H54 (cell line): ENCODE measurements around the gene IRAK1BP1.
"Not testable (repeated sequence)": the region's sequence is repeated elsewhere in the genome, so short reads cannot be mapped to it uniquely, and the experiment has no call there.

Experiments used
- DNase-seq: peaks from one replicate; pipeline ENCODE4 v3.0.0; 2011; ENCODE audit warnings: low spot score, mixed read lengths; ENCODE audit not compliant: insufficient read length
- FAIRE-seq: peaks from 3 replicates; lab custom pipeline; 2011; peaks lifted over from hg19 to GRCh38; lab: Jason Lieb, UNC
- POLR2A ChIP-seq: IDR thresholded peaks from 2 replicates; pipeline ENCODE4 v1.6.1; 2011; ENCODE audit warnings: low read depth, mild to moderate bottlenecking, low read length

Gene IRAK1BP1

DNA sequence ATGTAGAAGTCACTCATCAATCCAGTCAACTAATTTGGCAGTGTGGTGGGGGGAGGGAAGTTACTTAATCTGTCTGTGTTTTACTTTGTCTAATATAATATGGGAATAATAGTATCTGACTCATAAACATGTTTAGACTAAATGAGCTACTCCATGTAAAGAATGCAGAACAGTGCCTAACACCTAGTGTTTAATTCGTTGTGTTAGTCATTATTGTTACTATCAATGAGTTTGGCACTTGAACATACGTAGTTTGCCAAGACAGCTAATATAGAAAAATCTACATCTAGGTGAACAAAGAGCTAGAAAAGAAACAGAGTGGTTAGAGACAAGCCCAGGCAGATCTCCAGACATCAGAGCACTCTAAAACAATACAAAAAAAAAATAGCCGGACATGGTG is 49.1 kb downstream of the IRAK1BP1 start:
- TF ChIP-seq POLR2A, result no peak
- FAIRE-seq (no peak), DNase-seq (no peak)

DNA sequence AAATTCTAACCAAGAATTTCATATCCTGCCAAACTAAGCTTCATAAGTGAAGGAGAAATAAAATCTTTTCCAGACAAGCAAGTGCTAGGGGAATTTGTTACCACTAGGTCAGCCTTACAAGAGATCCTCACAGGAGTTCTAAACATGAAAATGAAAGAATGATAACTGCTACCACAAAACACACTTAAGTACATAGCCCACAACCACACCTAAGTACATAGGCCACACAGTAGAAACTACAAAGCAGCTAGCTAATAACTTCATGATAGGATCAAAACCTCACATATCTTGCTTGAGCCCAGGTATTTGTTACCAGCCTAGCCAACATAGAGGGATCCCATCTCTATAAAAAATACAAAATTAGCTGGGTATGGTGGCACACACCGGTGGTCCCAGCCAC is 50.4 kb downstream of the IRAK1BP1 start:
- FAIRE-seq (no peak), DNase-seq (no peak)
- TF ChIP-seq POLR2A, result no peak

DNA sequence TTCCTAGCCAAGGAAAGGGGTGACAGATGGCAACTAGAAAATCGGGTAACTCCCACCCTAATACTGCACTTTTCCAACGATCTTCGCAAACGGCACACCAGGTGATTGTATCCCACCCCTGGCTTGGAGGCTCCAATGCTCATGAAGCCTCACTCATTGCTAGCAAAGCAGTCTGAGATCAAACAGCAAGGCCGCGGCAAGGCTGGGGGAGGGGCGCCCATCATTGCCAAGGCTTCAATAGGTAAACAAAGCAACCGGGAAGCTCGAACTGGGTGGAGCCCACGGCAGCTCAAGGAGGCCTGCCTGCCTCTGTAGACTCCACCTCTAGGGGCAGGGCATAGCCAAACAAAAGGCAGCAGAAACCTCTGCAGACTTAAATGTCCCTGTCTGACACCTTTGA is 53.8 kb downstream of the IRAK1BP1 start:
- not testable (repeated sequence) for DNase-seq, FAIRE-seq

DNA sequence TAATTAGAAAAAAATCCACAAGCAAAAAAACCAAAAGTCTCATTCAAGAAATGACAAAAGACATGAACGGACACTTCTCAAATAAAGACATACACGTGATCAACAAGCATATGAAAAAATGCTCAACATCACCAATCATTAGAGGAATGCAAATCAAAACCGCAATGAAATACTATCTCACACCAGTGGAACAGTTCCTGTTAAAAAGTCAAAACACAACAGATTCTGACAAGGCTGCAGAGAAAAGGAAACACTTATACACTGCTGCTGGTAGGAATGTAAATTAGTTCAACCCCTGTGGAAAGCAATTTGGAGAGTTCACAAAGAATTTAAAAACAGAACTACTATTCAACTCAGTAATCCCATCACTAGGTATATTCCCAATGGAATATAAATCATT is 58.0 kb downstream of the IRAK1BP1 start:
- TF ChIP-seq POLR2A, result no peak
- DNase-seq (no peak), FAIRE-seq (no peak)

DNA sequence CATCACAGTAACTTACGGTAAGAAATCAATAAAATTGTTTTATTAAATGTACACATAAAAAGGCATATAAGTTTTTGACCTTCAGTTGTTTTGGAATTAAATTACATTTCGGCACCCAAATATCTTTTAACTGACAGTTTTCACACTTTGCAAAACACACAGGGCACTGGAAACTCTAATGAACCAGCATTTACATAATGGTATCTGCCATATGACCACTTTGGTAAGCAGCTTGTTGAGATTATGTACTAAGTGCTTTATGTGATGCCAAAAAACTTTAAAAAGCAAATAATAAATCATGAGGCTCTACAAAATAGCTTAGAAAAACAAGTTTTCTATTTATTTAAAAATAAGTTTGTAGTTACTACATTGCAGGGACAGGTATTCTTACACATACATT is 68.2 kb downstream of the IRAK1BP1 start:
- TF ChIP-seq POLR2A, result no peak
- FAIRE-seq (no peak), DNase-seq (no peak)

DNA sequence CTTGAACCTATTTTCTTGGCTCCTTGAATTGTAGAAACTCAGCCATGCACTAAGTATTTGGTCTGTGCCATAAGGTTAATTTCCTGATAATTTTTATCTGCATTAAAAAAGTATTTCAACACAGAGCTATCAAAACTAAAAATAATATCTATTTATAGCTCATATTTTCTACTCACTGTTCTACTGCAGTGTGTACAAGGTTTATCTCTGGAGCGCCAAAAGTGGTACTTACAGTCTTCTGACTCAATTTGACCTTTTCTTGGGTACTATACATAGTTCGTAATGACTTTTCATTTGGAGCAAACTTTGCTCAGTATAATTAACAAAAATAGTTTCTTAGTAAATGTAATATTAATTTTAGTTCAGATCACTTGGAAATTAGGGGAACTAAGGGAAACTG is 69.2 kb downstream of the IRAK1BP1 start:
- FAIRE-seq (no peak), DNase-seq (no peak)
- no peak for TF ChIP-seq POLR2A

DNA sequence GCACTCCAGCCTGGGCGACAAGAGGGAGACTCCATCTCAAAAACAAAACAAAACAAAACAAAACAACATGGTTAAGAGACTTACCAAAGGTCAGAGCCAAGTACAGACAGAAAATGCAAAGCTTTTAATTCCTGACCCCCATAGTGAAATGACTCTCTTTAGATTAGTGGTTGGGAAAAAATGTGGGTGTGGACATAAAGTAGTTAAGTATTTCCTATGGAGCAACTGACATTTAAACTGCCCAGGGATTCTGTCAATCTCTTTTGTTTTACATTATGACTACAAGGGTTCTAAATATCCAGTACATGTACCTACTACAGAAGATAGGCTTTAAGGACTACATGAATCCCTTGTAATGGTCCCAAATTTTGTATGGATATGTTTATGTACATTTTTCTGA is 75.1 kb downstream of the IRAK1BP1 start:
- no peak for DNase-seq
- no peak for FAIRE-seq
- no peak for TF ChIP-seq POLR2A

DNA sequence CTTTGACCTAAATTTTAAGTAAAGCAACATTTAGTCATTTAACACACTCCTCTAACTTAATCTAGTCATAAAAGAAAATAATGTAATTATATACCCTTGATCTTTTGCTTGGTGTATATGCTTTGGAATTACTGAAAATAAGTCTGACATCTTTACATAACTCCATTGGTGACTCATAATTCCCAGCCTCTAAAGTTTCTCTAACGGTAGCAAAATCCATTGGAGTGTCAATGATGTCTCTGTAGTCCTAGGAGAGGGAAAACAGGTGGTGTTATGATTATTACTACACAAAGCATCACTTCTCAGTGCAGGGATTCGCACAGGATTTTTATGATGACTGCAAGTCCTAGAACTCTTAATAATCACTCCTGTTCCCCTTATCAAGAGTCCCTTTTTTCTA is 80.2 kb downstream of the IRAK1BP1 start:
- no peak for DNase-seq
- no peak for TF ChIP-seq POLR2A
- FAIRE-seq, result no peak

DNA sequence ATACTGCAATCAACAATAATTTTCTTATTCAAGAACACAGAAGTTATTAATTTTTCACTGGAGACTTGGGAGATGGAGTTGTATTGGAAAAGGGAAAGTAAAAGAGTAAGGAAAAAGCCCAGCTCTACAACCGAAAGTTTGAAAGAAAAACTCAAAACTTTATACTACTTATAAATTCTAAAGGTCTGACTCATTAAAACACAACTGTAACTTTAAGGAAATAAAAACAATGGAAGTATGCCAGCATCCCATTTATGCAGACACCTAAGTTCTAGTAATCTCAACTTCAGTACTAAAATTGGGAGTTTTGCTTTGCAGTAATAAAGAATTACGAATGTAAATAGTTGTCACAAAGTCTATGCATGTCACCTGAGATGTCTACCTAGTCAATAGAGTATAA is 80.6 kb downstream of the IRAK1BP1 start:
- FAIRE-seq, result no peak
- no peak for TF ChIP-seq POLR2A
- DNase-seq, result no peak

DNA sequence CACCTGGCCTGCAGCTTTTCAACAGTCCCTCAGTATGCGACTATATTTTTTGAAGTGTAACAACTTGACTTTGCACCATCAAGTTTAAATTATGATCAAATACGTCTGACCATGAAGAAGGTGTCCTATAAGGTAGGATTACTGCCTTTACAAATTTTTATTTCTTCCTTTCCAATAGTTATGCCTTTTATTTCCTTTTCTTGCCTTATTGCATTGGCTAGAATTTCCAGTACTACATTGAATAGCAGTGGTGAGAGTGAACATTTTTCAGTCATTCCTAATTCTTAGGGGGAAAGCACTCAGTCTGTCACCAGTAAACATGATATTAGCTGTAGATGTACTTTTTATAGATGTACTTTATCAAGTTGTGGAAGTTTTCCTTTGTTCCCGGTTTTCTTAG is 81.4 kb downstream of the IRAK1BP1 start:
- no peak for TF ChIP-seq POLR2A
- DNase-seq (no peak), FAIRE-seq (no peak)

DNA sequence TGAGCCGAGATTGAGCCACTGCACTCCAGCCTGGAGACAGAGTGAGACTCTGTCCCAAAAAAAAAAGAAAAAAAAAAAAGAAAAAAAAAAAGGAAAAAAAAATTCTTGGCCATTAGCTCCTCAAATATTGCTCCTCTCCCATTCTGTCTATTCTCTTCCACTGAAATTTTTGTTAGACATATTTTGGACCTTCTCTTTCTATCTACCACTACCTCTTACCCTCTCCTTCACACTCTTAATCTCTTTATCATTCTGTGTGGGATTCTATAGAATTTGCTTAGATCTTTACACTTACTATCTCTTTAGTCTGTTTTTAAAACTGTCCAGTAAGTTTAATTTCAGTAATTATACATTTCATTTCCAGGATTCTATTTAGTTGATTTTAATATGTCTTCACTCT is 85.0 kb downstream of the IRAK1BP1 start:
- no peak for FAIRE-seq

More for the DNA sequence above, 85.0 kb downstream of the IRAK1BP1 start:
- no peak for TF ChIP-seq POLR2A
- DNase-seq, result no peak
